ENCODE data around the gene CYS1. TPM values are rescaled to one million over a fixed set of nuclear protein-coding genes. Genes with fewer than 3 reads are reported as not detected.
A peak's percentile ranks its signal among the peaks of the same experiment; 100 is the strongest.

Gene CYS1
- total and polyA plus RNA-seq, 2 of the 13 experiments (the other 11 are each of a cell fraction or from before 2014, with no cell fraction given) = 0.04 TPM; not detected in 1

DNA sequence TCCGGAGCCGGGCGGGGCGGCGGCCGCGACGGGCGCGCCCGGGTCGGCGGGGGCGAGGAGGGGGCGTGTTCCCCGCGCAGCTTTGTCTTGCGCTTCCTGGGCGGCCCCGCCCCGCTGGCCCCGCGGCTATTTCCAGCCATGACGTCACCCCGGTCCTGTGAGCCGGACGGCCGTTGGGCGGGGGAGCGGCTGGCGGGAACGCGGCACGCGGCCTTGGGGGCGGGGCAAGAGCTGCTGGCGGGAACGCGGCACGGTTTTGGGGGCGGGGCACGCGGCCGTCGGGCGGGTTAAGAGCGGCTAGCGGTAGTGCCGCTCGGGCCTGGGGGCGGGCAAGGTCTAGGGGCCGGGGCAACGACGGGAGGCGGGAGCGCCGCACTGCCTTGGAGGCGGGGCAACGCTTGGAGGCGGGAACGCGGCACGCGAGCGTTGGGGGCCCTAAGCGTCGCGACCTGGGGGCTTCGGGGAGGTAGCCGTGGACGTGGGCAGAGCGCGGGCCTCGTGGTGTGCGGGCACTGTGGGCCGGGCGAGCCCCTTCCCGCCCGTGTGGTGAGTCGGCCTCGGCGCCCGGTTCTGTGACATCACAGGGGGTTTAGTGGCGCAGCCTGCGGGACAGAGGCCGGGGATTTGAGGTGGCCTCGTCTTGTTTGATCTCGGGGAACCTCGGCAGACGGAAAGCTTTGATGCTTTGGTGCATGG lies 36.2 kb downstream of the CYS1 start (continued):
- TF ChIP-seq, protein P1, sequence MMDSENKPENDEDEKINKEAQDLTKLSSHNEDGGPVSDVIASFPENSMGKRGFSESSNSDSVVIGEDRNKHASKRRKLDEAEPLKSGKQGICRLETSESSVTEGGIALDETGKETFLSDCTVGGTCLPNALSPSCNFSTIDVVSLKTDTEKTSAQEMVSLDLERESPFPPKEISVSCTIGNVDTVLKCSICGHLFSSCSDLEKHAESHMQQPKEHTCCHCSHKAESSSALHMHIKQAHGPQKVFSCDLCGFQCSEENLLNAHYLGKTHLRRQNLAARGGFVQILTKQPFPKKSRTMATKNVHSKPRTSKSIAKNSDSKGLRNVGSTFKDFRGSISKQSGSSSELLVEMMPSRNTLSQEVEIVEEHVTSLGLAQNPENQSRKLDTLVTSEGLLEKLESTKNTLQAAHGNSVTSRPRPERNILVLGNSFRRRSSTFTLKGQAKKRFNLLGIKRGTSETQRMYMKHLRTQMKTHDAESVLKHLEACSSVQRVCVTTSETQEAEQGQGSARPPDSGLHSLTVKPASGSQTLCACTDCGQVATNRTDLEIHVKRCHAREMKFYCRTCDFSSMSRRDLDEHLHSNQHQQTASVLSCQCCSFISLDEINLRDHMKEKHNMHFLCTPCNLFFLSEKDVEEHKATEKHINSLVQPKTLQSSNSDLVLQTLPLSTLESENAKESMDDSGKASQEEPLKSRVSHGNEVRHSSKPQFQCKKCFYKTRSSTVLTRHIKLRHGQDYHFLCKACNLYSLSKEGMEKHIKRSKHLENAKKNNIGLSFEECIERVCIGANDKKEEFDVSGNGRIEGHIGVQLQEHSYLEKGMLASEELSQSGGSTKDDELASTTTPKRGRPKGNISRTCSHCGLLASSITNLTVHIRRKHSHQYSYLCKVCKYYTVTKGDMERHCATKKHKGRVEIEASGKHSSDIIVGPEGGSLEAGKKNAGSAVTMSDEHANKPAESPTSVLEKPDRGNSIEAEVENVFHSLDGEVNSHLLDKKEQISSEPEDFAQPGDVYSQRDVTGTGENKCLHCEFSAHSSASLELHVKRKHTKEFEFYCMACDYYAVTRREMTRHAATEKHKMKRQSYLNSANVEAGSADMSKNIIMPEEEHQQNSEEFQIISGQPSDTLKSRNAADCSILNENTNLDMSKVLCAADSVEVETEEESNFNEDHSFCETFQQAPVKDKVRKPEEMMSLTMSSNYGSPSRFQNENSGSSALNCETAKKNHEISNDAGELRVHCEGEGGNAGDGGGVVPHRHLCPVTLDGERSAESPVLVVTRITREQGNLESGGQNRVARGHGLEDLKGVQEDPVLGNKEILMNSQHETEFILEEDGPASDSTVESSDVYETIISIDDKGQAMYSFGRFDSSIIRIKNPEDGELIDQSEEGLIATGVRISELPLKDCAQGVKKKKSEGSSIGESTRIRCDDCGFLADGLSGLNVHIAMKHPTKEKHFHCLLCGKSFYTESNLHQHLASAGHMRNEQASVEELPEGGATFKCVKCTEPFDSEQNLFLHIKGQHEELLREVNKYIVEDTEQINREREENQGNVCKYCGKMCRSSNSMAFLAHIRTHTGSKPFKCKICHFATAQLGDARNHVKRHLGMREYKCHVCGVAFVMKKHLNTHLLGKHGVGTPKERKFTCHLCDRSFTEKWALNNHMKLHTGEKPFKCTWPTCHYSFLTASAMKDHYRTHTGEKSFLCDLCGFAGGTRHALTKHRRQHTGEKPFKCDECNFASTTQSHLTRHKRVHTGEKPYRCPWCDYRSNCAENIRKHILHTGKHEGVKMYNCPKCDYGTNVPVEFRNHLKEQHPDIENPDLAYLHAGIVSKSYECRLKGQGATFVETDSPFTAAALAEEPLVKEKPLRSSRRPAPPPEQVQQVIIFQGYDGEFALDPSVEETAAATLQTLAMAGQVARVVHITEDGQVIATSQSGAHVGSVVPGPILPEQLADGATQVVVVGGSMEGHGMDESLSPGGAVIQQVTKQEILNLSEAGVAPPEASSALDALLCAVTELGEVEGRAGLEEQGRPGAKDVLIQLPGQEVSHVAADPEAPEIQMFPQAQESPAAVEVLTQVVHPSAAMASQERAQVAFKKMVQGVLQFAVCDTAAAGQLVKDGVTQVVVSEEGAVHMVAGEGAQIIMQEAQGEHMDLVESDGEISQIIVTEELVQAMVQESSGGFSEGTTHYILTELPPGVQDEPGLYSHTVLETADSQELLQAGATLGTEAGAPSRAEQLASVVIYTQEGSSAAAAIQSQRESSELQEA (CRISPR knock-in tag; IDR thresholded peaks at IDR 0.05; ENCODE audit: not compliant biosample characterization) = no peak
- TF ChIP-seq ZNF674 (CRISPR knock-in tag; IDR thresholded peaks at IDR 0.05; ENCODE audit: low read depth) (no peak), ZFP36L1 (CRISPR knock-in tag; IDR thresholded peaks at IDR 0.05) (0 out of 2 replicates have a peak, but pooled peaks have one; percentile 80), TOPORS (CRISPR knock-in tag; IDR thresholded peaks at IDR 0.05) (no peak), SMARCC2 (IDR thresholded peaks at IDR 0.05) (no peak), ZNF20 (CRISPR knock-in tag; IDR thresholded peaks at IDR 0.05) (no peak), KAT7 (CRISPR knock-in tag; IDR thresholded peaks at IDR 0.05; ENCODE audit: borderline replicate concordance) (peak; percentile 5; the same call in 1 of the 2 replicates)
- TF ChIP-seq, protein P2, sequence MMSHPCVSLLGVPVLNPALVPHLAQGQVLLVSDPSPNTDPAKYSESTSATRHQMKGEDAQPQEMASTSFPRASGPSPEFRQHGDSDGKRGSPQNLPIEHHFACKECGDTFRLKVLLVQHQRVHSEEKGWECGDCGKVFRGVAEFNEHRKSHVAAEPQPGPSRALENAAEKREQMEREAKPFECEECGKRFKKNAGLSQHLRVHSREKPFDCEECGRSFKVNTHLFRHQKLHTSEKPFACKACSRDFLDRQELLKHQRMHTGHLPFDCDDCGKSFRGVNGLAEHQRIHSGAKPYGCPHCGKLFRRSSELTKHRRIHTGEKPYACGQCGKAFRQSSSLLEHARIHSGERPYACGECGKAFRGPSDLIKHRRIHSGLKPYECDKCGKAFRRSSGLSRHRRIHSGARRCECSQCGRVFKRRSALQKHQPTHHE (CRISPR knock-in tag; IDR thresholded peaks at IDR 0.05; ENCODE audit: borderline replicate concordance) = no peak
- TF ChIP-seq, protein P3, sequence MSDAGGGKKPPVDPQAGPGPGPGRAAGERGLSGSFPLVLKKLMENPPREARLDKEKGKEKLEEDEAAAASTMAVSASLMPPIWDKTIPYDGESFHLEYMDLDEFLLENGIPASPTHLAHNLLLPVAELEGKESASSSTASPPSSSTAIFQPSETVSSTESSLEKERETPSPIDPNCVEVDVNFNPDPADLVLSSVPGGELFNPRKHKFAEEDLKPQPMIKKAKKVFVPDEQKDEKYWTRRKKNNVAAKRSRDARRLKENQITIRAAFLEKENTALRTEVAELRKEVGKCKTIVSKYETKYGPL (CRISPR knock-in tag; IDR thresholded peaks at IDR 0.05) = no peak
- TF ChIP-seq, protein P4, sequence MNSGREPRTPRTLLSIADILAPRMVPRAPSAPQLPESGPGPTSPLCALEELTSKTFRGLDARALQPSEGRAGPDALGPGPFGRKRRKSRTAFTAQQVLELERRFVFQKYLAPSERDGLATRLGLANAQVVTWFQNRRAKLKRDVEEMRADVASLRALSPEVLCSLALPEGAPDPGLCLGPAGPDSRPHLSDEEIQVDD (CRISPR knock-in tag; IDR thresholded peaks at IDR 0.05; ENCODE audit: borderline replicate concordance) = no peak
- TF ChIP-seq, protein P5, sequence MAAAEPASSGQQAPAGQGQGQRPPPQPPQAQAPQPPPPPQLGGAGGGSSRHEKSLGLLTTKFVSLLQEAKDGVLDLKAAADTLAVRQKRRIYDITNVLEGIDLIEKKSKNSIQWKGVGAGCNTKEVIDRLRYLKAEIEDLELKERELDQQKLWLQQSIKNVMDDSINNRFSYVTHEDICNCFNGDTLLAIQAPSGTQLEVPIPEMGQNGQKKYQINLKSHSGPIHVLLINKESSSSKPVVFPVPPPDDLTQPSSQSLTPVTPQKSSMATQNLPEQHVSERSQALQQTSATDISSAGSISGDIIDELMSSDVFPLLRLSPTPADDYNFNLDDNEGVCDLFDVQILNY (CRISPR knock-in tag; conservative IDR thresholded peaks at IDR 0.05) = no peak
- TF ChIP-seq, protein P6, sequence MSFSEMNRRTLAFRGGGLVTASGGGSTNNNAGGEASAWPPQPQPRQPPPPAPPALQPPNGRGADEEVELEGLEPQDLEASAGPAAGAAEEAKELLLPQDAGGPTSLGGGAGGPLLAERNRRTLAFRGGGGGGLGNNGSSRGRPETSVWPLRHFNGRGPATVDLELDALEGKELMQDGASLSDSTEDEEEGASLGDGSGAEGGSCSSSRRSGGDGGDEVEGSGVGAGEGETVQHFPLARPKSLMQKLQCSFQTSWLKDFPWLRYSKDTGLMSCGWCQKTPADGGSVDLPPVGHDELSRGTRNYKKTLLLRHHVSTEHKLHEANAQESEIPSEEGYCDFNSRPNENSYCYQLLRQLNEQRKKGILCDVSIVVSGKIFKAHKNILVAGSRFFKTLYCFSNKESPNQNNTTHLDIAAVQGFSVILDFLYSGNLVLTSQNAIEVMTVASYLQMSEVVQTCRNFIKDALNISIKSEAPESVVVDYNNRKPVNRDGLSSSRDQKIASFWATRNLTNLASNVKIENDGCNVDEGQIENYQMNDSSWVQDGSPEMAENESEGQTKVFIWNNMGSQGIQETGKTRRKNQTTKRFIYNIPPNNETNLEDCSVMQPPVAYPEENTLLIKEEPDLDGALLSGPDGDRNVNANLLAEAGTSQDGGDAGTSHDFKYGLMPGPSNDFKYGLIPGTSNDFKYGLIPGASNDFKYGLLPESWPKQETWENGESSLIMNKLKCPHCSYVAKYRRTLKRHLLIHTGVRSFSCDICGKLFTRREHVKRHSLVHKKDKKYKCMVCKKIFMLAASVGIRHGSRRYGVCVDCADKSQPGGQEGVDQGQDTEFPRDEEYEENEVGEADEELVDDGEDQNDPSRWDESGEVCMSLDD (CRISPR knock-in tag; IDR thresholded peaks at IDR 0.05; ENCODE audit: borderline replicate concordance) = no peak

Data from HepG2 (cell line).